Activated CD8-positive, alpha-beta T cell treated with anti-CD3 and anti-CD28 coated beads, Interleukin-2, amount 10 ng/mL, durations not matched to agents 7 days and 5 days (primary cell): ENCODE measurements around the gene FAM117A. TPM values are rescaled to one million over a fixed set of nuclear protein-coding genes. Genes with fewer than 3 reads are reported as not detected.

ENCODE experiments used
- ATAC-seq: fragments of 150-1000 bp; cut with Tn5 transposase; one replicate; pipeline ENCODE4 v1.10.0; 2021; ENCODE audit warnings: moderate library complexity
- CTCF ChIA-PET: fragments of 350-600 bp; sonication (Branson Sonifier 250); formaldehyde crosslinking; loops from one replicate; lab custom pipeline; 2021; ENCODE audit warnings: antibody characterized with exemption; lab: Charles Lee
- POLR2A ChIA-PET: fragments of 350-600 bp; sonication (Branson Sonifier 250); formaldehyde crosslinking; loops from one replicate; lab custom pipeline; 2021; ENCODE audit warnings: antibody characterized with exemption; lab: Charles Lee
- DNase-seq: peaks from one replicate; pipeline ENCODE4 v3.0.0-alpha.2; 2020
- H3K27ac Mint-ChIP-seq: one replicate; pipeline ENCODE4 v1.8.0; 2021; ENCODE audit warnings: mild to moderate bottlenecking, mixed read lengths
- H3K27me3 Mint-ChIP-seq: one replicate; pipeline ENCODE4 v1.8.0; 2021; ENCODE audit warnings: low read depth, mixed read lengths
- H3K36me3 Mint-ChIP-seq: one replicate; pipeline ENCODE4 v1.8.0; 2021; ENCODE audit warnings: low read depth, mixed read lengths
- H3K4me1 Mint-ChIP-seq: one replicate; pipeline ENCODE4 v1.8.0; 2021; ENCODE audit warnings: low read depth, mixed read lengths
- H3K4me3 Mint-ChIP-seq: one replicate; pipeline ENCODE4 v1.8.0; 2021; ENCODE audit warnings: mild to moderate bottlenecking, mixed read lengths
- H3K9me3 Mint-ChIP-seq: one replicate; pipeline ENCODE4 v1.8.0; 2022; ENCODE audit warnings: mixed read lengths; ENCODE audit not compliant: insufficient read depth
- total RNA-seq, 2 experiments: library from RNA; stranded (reverse); gene quantifications; one replicate each; pipeline ENCODE4 v1.2.3, GENCODE V29; 2021

FAM117A gene
- total RNA-seq, 2 experiments from 2014 or later: 20.8 to 23.5 TPM

GRCh38 chr17:49783791-49784190 is 19.9 kb upstream of the FAM117A start:
- DNase-seq: no peak
- Mint-ChIP-seq H3K27me3 (no peaks in the 10 kb centered on the region), H3K4me3 (no peak overlapping the region), H3K36me3 (peaks cover 3% of the 10 kb centered on the region), H3K27ac (no peak overlapping the region), H3K4me1 (peaks cover 22% of the 10 kb centered on the region), H3K9me3 (no peaks in the 10 kb centered on the region)
- ChIA-PET CTCF (interaction anchor here (1.0 to 1.4 kb wide), 3 partner anchors 47 to 88 kb away, joined by 3 to 6 read pairs (median 4); partner anchors contain the start of gene SLC35B1), POLR2A (no interaction called here)
- no peak for ATAC-seq

DNA sequence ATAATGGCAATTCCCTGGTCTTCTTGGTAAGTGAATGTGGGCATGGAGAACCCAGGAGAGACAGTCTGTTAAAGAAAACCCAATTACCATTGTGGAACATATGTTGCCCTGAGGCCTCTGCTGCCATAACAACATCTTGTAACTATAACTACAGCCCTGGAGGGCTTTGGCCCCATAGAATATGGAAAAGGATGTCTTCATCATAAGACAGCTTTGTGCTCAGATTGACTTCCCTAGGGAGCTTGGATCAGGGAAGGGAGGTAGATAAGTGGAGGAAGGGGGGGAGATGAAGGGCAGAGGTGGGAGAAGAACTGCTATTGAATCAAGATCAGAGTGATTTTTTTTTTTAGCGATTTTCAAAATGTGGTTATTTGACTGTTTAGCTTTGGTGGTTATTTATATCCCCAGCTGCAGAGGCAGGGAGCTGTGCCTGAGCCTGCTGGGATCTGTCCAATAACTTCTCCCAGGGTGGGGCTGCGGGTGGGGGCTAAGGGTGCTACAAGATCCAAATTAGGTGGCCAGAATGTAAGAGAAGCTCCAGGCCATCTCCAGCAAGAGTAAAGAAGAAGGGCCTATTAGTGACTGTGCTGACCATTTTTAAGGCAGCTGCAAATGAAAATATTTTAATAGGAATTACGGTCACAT is 19.3 kb upstream of the FAM117A start:
- Mint-ChIP-seq H3K27ac (no peak overlapping the region), H3K27me3 (no peaks in the 10 kb centered on the region), H3K4me1 (peaks cover 20% of the 10 kb centered on the region), H3K4me3 (no peak overlapping the region), H3K9me3 (no peaks in the 10 kb centered on the region), H3K36me3 (peaks cover 3% of the 10 kb centered on the region)
- ChIA-PET CTCF (interaction anchor here (1.0 to 1.4 kb wide), 3 partner anchors 46 to 87 kb away, joined by 3 to 6 read pairs (median 4); partner anchors contain the start of gene SLC35B1), POLR2A (no interaction called here)
- DNase-seq (no peak), ATAC-seq (no peak)

DNA sequence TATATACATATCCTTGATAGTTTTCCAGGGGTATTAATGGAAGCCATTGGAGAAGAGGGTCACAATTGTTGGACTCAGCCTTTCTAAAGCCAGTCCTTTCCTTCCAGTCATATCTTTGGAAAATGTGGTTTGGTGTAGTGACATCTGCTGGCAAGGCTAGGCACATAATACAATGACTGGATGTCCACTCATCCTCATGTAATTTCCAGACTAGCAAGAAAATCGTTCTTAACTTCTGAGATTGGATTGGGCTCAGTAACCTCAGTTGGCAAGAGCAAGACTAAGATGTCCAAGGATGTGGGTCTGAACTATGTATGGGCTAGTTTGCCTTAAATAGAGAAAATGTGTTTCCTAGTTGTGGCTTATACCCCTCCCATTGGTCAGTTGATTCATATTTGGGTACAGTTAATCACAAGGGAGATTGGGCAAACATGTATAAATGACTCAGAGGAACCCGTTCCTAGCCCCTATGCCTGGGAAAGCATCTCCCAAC is 15.9 kb upstream of the FAM117A start:
- no peaks in the 10 kb centered on the region for H3K36me3 Mint-ChIP-seq
- H3K27me3 Mint-ChIP-seq: peaks cover 2% of the 10 kb centered on the region
- DNase-seq (peak; percentile 40), ATAC-seq (peak; percentile 28)
- no peak overlapping the region for H3K4me3 Mint-ChIP-seq
- CTCF ChIA-PET: interaction anchor here (0.7 to 2.7 kb wide), 7 partner anchors 8 to 84 kb away, joined by 3 to 12 read pairs (median 4); partner anchors contain the start of genes FAM117A and KAT7
- no peaks in the 10 kb centered on the region for H3K9me3 Mint-ChIP-seq
- POLR2A ChIA-PET: interaction anchor here (1.2 to 1.7 kb wide), 2 partner anchors 8 to 16 kb away, joined by 4 to 9 read pairs; partner anchors contain the start of genes FAM117A and KAT7
- H3K27ac Mint-ChIP-seq: no peak overlapping the region
- H3K4me1 Mint-ChIP-seq: peaks cover 7% of the 10 kb centered on the region

- peaks cover 7% of the 10 kb centered on the region for H3K4me1 Mint-ChIP-seq
- peaks cover 2% of the 10 kb centered on the region for H3K27me3 Mint-ChIP-seq
- ATAC-seq (peak; percentile 24), DNase-seq (no peak)
- POLR2A ChIA-PET: interaction anchor here (0.9 to 1.7 kb wide), 3 partner anchors 9 to 71 kb away, joined by 4 to 9 read pairs (median 4); partner anchors contain the start of genes FAM117A and KAT7
- H3K4me3 Mint-ChIP-seq: no peak overlapping the region
- CTCF ChIA-PET: interaction anchor here (0.7 to 2.7 kb wide), 9 partner anchors 9 to 84 kb away, joined by 3 to 12 read pairs (median 3); partner anchors contain the start of genes FAM117A, KAT7 and SLC35B1
- no peak overlapping the region for H3K27ac Mint-ChIP-seq
- H3K36me3 Mint-ChIP-seq: no peaks in the 10 kb centered on the region
- H3K9me3 Mint-ChIP-seq: no peaks in the 10 kb centered on the region
Observed at GRCh38 chr17:49779156-49779738, 15.3 kb upstream of the FAM117A start.

- H3K4me1 Mint-ChIP-seq: peaks cover 7% of the 10 kb centered on the region
- peaks cover 2% of the 10 kb centered on the region for H3K27me3 Mint-ChIP-seq
- POLR2A ChIA-PET: interaction anchor here (0.5 kb wide), 1 partner anchor 100 kb away, joined by 3 read pairs; no protein-coding TSS in a partner anchor
- no peaks in the 10 kb centered on the region for H3K36me3 Mint-ChIP-seq
- no peak overlapping the region for H3K27ac Mint-ChIP-seq
- CTCF ChIA-PET: interaction anchor here (1.3 to 2.7 kb wide), 5 partner anchors 10 to 208 kb away, joined by 4 to 12 read pairs (median 5); partner anchors contain the start of genes FAM117A, KAT7 and SLC35B1
- ATAC-seq: no peak
- H3K9me3 Mint-ChIP-seq: no peaks in the 10 kb centered on the region
- no peak overlapping the region for H3K4me3 Mint-ChIP-seq
- DNase-seq: no peak
Observed at GRCh38 chr17:49777563-49777962, 13.6 kb upstream of the FAM117A start.

DNA sequence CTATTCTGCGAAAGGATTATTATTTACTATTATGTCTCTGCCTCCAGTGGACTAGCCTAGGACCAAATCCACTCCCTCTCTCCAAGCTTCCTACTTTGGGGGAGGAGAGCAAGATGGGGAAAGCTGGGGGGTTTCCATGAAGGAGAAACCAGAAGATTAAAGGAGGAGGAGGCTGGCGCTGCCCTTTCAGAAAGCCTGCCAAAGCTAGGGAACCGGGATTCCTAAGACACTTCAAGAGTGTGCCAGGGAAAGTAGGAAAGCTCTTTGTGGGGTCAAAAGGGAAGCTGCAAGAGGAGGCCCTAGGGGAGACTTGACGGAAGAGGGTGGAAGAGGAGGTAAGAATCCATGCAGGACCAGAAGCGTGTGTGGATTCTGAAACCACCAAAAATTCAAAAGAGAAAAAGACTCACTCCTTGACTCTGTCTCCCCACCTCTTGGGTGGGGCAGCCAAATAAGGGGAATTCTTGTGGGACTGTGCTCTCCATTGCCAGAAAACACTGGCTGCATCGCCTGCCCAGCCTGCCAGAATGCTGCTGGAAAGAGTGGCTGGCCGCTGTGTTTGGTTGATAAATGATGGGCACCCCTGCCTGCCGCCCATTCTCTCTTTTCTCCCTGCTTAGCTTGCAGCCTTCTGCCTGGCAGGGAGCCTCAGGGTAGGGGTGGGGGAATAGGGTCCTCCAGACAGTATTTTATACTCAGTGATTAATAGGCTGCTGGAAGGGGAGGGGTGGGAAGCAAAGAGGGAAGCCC is 12.8 kb upstream of the FAM117A start:
- no peak for DNase-seq
- no peak for ATAC-seq

GRCh38 chr17:49775546-49776260 is 11.8 kb upstream of the FAM117A start:
- POLR2A ChIA-PET: interaction anchor here (1.0 to 1.3 kb wide), 3 partner anchors 11 to 37 kb away, joined by 3 to 11 read pairs (median 7); partner anchors contain the start of genes FAM117A and KAT7
- H3K9me3 Mint-ChIP-seq: no peaks in the 10 kb centered on the region
- H3K36me3 Mint-ChIP-seq: no peaks in the 10 kb centered on the region
- DNase-seq (no peak), ATAC-seq (no peak)
- H3K4me1 Mint-ChIP-seq: peaks cover 5% of the 10 kb centered on the region
- peaks cover 2% of the 10 kb centered on the region for H3K27me3 Mint-ChIP-seq
- no peak overlapping the region for H3K4me3 Mint-ChIP-seq
- CTCF ChIA-PET: interaction anchor here (1.0 to 2.6 kb wide), 5 partner anchors 15 to 206 kb away, joined by 3 to 12 read pairs (median 3); partner anchors contain the start of gene SLC35B1
- no peak overlapping the region for H3K27ac Mint-ChIP-seq

More for the DNA sequence above, 12.8 kb upstream of the FAM117A start:
- Mint-ChIP-seq H3K9me3 (no peaks in the 10 kb centered on the region), H3K4me3 (no peak overlapping the region), H3K27ac (no peak overlapping the region), H3K4me1 (peaks cover 7% of the 10 kb centered on the region), H3K36me3 (no peaks in the 10 kb centered on the region), H3K27me3 (peaks cover 2% of the 10 kb centered on the region)
- POLR2A ChIA-PET: interaction anchor here (1.0 to 1.3 kb wide), 3 partner anchors 11 to 38 kb away, joined by 3 to 11 read pairs (median 7); partner anchors contain the start of genes FAM117A and KAT7
- CTCF ChIA-PET: interaction anchor here (1.0 to 2.6 kb wide), 4 partner anchors 16 to 207 kb away, joined by 3 to 12 read pairs (median 4); partner anchors contain the start of gene SLC35B1

DNA sequence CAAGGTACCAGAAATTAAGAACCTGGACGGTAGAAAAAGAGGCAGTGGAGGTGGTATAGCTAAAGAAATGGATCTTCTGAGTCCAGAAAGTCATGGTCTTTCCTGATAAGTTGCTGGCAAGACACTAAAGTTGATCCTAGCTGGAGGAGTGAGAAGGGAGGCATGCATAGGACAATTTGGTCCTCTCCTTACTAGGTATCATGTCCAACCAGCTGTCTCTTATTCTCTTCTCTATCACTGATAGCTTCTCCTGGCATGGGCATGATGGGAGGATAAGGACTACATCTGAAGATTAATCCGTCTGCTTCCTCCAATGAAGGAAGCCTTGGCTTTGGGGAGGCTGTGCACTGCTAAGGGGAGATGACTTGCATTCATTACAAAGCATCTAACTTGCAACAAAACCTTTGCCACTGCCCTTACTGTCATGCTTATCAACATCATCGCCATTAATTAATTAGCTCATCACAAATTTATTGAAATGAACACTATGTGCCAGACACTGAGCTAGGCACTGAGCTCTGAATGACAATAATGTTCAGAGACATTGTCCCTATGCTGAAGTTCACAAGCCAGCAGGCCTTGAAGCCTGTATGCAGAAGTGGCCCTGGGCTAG is 3.1 kb upstream of the FAM117A start:
- H3K27ac Mint-ChIP-seq: no peak overlapping the region
- no peak for ATAC-seq
- no peaks in the 10 kb centered on the region for H3K36me3 Mint-ChIP-seq
- H3K27me3 Mint-ChIP-seq: peaks cover 18% of the 10 kb centered on the region
- H3K9me3 Mint-ChIP-seq: no peaks in the 10 kb centered on the region
- DNase-seq: no peak
- H3K4me1 Mint-ChIP-seq: peaks cover 20% of the 10 kb centered on the region
- H3K4me3 Mint-ChIP-seq: no peak overlapping the region
- CTCF ChIA-PET: interaction anchor here (0.9 to 2.2 kb wide), 4 partner anchors 11 to 59 kb away, joined by 3 to 8 read pairs (median 4); partner anchors contain the start of gene SLC35B1
- POLR2A ChIA-PET: interaction anchor here (1.4 kb wide), 1 partner anchor 52 kb away, joined by 3 read pairs; no protein-coding TSS in a partner anchor

- DNase-seq (no peak), ATAC-seq (no peak)
- H3K27ac Mint-ChIP-seq: peak overlapping the region; percentile 31
- H3K4me3 Mint-ChIP-seq: peak overlapping the region; percentile 82
- peaks cover 10% of the 10 kb centered on the region for H3K36me3 Mint-ChIP-seq
- H3K4me1 Mint-ChIP-seq: peaks cover 42% of the 10 kb centered on the region
- ChIA-PET POLR2A (interaction anchor here (0.6 to 4.8 kb wide), 13 partner anchors 9 to 211 kb away, joined by 3 to 47 read pairs (median 4); partner anchors contain the start of genes KAT7 and SLC35B1), CTCF (interaction anchor here (0.7 to 7.2 kb wide), 10 partner anchors 12 to 1276 kb away, joined by 3 to 57 read pairs (median 6); partner anchors contain the start of gene SLC35B1)
- peaks cover 18% of the 10 kb centered on the region for H3K27me3 Mint-ChIP-seq
- H3K9me3 Mint-ChIP-seq: no peaks in the 10 kb centered on the region
Observed at GRCh38 chr17:49764559-49765180, 739 bp upstream of the FAM117A start.
